GM19324 (cell line): ENCODE measurements around the gene EFL1.

Source experiments
- ATAC-seq: cut with Tn5 transposase; IDR thresholded peaks from one replicate; pipeline ENCODE4 v1.9.1; 2021; ENCODE audit warnings: mild to moderate bottlenecking, moderate library complexity; ENCODE audit not compliant: unreplicated experiment, low FRiP score

EFL1 gene

GRCh38 chr15:82168757-82169156 lies 93.8 kb downstream of the EFL1 start:
- ATAC-seq, result no peak

DNA sequence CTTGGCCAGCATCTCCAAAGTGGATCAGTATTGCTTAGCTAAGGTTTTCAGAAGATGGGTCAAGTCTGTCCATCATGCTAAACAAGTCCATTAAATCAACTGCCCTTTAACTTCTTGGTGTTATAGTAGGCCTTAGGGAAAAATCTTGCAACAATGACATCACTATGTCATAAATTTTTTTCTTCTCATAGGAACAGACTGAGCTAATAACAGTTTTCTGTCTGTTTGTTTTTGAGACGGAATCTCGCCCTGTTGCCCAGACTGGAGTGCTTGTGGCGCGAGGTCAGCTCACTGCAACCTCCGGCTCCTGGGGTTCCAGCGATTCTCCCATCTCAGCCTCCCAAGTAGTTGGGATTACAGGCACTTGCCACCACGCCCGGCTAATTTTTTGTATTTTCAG lies 94.2 kb downstream of the EFL1 start:
- no peak for ATAC-seq

DNA sequence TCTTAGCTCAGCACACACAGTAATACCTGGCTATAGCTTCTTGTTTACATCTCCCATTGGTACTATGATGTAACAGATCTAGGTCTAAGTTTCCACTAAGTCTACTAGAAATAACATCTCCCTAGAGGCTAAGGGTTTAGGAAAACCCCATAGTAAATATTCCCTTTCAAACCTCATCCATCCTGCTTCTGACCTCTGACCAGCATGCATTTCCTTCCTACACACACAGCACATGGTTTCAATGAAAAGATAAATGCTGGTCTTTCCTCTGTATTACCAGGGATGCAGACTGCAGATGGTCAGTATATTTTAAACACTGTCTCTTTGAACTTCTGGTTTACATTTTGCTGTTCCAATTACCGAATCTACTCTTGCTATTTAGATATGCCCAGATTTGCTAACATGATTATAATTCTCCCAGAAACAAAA lies 96.6 kb downstream of the EFL1 start:
- ATAC-seq, result no peak

- ATAC-seq, result no peak
Observed at GRCh38 chr15:82159922-82160321, 102.6 kb downstream of the EFL1 start.

GRCh38 chr15:82158811-82159210 lies 103.7 kb downstream of the EFL1 start:
- ATAC-seq, result no peak

DNA sequence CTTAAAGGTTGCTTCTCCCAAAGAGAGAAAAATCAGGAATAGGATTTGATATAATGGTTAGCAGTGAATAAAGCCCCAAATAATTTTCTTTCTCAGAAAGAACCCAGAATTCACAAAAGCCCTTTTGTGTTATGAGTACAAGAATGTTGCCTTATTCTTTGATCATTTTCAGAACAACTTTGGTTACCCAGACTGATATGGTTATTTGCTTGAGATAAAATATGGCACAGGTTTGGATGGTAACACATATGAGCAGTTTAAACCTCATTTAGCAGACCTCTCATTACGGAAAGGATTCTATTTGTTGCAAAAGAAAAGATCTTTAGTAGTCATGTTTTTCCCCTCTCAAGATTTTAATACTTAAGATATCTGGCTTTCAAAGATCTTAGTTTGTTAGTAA lies 111.9 kb downstream of the EFL1 start:
- ATAC-seq, result no peak

DNA sequence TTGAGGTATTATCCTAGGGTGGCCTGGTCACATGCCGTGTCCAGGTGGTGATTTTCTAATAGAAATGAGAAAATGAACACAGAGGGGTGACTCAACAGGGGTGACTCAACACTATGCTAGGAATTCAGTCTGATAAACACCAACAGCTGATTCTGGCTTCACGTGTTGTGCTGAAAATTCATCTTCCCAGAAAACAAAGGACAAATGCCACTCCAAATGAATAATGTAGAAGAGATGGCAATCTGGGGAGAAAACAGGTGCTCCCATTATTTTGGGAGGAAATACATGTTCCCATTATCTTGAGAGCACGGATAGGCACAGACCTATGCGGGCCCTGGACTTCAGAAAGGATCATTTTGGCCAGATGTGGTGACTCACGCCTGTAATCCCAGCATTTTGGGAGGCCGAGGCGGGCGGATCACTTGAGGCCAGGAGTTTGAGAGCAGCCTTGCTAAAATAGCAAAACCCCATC lies 115.5 kb downstream of the EFL1 start:
- ATAC-seq, result no peak

DNA sequence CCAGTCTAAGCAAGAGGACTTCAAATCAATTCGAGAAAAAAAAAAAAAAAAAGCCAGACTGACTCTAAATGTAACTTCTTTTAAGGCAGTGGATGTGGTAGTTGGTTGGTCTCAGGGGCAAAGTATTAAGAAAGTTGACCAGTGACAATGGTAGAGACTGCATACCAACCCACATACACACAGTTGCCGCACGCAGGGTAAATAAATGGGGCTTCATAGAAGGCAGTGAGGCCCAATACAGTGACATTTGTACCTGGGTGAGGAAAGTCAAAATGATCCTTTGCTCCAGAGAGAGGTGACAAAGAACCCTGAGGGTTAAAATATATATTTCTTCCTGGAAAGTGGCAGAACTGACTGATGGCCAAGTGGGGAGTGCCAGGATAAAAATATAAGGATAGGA lies 116.0 kb downstream of the EFL1 start:
- ATAC-seq, result no peak

GRCh38 chr15:82143390-82144385 lies 118.8 kb downstream of the EFL1 start:
- ATAC-seq, result no peak

DNA sequence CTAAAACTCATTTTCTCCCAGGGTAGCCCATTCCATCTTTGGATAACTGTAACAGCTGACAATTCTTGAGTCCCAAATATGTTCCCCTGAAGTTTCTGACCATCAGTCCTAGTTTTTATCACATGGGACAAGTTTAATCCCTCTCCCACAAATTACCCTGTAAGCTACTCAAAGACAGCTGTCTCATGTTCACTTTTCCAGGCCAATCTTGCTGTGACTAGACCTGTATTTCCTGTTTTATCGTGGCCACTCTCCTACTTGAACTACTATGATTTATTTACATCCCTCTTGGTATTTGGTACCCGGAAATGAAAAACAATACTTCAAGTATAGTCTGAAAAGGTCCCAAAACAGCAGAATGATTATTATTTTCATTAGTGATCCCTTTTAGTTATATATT lies 121.6 kb downstream of the EFL1 start:
- no peak for ATAC-seq

DNA sequence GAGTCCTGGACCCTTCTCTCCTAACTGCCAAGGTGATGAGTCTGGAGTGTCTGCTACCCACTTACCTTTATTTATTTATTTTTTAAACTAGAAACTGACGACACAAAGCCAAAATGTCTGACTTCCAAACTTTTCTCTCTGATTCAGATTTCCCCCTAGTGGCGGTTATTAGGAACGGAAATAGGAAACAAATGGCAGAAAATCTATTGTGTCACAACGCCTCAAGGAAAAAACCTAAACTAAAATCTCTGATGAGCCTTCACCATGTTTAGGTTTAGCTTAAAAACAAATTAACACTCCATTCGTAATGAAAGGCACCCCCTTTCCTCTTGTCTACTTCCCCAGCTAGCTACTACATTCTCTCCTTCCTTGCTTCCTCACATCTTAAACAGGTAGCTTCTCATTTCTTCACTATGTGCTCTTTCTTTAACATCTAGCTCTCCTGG lies 122.7 kb downstream of the EFL1 start:
- ATAC-seq, result no peak

- no peak for ATAC-seq
Observed at GRCh38 chr15:82138306-82138705, 124.2 kb downstream of the EFL1 start.

DNA sequence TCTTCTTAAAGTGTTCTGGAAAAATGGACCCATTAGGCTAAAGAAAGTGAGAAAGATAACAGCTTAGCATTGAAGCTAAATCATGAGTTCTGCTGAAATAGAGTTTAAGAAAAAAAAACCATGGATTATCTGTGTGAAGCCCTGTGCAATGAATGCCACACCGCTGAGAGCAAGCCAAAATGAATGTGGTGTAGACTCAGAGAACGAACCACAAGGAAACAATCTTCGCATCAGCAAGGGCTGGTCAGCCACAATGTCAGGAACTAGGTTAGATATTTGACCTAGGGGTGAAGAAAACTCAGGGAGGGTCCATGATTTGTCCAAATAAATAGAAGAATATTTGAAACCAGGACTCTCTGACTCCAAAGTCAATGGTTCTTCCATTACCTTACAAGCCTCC lies 125.3 kb downstream of the EFL1 start:
- no peak for ATAC-seq

DNA sequence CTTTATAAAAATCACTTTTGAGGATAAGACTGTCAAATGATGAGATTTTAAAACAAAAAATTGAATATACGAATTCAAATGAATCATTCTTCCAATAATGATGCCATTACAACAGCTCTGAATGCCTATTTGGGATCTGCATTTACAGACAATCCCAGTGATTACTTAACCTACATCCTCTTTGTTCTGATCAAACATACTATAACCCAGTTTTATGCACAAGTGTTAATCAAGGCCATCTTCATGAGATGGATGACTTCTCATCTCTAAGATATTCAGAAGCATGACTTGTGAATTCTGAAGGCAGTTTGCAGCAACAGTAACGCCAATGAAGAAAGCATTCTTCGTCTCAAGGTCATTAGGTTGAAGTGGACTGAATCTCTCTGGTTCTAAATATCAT lies 126.4 kb downstream of the EFL1 start:
- no peak for ATAC-seq

- no peak for ATAC-seq
Observed at GRCh38 chr15:82135638-82136037, 126.9 kb downstream of the EFL1 start.

- ATAC-seq, result no peak
Observed at GRCh38 chr15:82134461-82134860, 128.1 kb downstream of the EFL1 start.

DNA sequence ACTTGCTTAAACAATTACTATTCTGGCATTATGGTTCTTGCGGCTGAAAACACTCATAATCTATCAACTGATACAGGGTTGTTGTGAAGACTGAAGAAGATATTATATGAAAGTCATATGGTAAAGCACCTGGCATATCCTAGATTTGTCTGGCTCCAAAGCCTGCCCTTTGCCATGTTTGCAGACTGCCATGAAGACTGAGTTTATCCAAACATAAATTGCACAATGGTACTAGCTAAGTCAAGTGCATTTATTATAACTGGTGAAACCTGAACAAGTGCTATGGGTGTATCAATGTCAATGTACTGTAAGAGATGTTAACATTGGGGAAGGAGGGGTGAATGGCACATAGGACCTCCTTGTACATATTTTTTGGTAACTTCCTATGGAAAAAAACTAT lies 129.3 kb downstream of the EFL1 start:
- no peak for ATAC-seq

DNA sequence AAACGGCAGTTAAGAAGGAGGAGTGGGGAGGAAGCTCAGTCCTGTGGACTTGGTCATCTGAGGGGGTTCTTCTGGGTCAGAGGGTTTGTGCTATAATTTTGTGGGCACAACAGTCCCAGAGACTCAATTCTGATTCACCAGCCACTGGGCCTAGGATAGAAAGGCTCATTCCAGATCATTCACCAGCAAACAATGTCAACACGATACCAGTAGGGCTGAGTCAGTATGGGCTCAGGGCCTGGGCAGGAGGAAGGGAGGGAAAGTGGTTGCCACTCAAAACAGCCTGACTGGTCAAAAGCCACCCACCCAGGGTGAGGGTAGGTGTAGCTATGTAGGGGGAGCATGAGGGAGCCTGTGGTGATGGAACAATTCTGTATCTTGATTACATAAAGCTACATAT lies 129.8 kb downstream of the EFL1 start:
- no peak for ATAC-seq

- ATAC-seq, result no peak
Observed at GRCh38 chr15:82132096-82132495, 130.4 kb downstream of the EFL1 start.

DNA sequence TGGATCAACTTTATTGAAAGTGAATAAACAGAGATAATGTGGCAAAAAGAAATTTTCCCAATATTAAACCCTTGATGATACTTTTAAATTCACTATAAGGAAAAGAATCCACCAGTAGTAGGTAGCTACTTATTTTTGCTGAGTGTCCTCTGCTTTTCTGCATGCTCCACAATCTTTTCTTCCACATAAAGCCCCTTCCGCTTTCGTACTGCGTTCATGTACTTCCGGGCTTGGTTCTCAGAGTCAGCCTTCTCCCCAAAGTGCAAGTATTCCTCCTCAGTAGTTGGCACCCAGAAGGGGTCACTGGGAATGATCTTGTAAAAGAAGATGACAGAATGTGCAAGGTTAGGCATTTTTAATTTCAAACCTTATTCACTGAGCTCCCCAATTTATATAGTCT lies 132.3 kb downstream of the EFL1 start:
- no peak for ATAC-seq

- ATAC-seq, result no peak
Observed at GRCh38 chr15:82129761-82130160, 132.8 kb downstream of the EFL1 start.

- no peak for ATAC-seq
Observed at GRCh38 chr15:82129149-82129692, 133.3 kb downstream of the EFL1 start.
